A549 (cell line): ENCODE measurements around the gene ITCH.

Experiments used
- CHD2 ChIP-seq: fragments of 150-350 bp; IDR thresholded peaks from 2 replicates; pipeline ENCODE4 v1.6.1; 2014; ENCODE audit warnings: low read length; ENCODE audit not compliant: partially characterized antibody
- CTCF ChIP-seq: fragments of >200 bp; sonication (Bioruptor Twin); formaldehyde crosslinking; IDR thresholded peaks from 3 replicates; pipeline ENCODE4 v1.5.1; 2016
- MAX ChIP-seq: IDR thresholded peaks from 2 replicates; pipeline ENCODE4 v1.6.1; 2012
- MAZ ChIP-seq: fragments of 150-350 bp; IDR thresholded peaks from 2 replicates; pipeline ENCODE4 v1.6.1; 2014; ENCODE audit warnings: antibody characterized with exemption, low read depth, low read length, borderline replicate concordance
- POLR2A ChIP-seq: IDR thresholded peaks from 2 replicates; pipeline ENCODE4 v1.6.1; 2012; ENCODE audit warnings: mild to moderate bottlenecking, low read length
- RAD21 ChIP-seq, 2 experiments: fragments of >200 bp in 1 of 2; sonication (Bioruptor Twin) in 1 of 2; formaldehyde crosslinking in 1 of 2; IDR thresholded peaks in 1 of 2; conservative IDR thresholded peaks in 1 of 2; 2 replicates in 1 of 2; 3 replicates in 1 of 2; pipeline ENCODE4 v1.6.1; 2012 to 2018; ENCODE audit warnings: inconsistent platforms in 1 of 2
- RCOR1 ChIP-seq: fragments of 150-350 bp; IDR thresholded peaks from 2 replicates; pipeline ENCODE4 v1.6.1; 2014; ENCODE audit warnings: antibody characterized with exemption, low read length, low read depth
- ZSCAN20 ChIP-seq: fragments of 250-450 bp; sonication (Bioruptor Pico); IDR thresholded peaks from 2 replicates; pipeline ENCODE4 v1.8.0; 2022; ENCODE audit warnings: mild to moderate bottlenecking, moderate library complexity
- TF ChIP-seq, protein P1 (sequence below): fragments of >200 bp; sonication (Bioruptor Twin); formaldehyde crosslinking; IDR thresholded peaks from 3 replicates; pipeline ENCODE4 v1.6.1; 2016
- TF ChIP-seq, protein P2 (sequence below): fragments of 450-650 bp; IDR thresholded peaks from 2 replicates; pipeline ENCODE4 v1.6.1; 2014; ENCODE audit warnings: antibody characterized with exemption

- TF ChIP-seq CHD2 (no peak), CTCF (no peak), POLR2A (no peak), MAX (no peak), RCOR1 (no peak), ZSCAN20 (no peak), MAZ (no peak), RAD21 (conservative IDR thresholded peaks at IDR 0.05 in 1 of 2, IDR thresholded peaks at IDR 0.05 in 1 of 2) (no peak)
- TF ChIP-seq, protein P1, sequence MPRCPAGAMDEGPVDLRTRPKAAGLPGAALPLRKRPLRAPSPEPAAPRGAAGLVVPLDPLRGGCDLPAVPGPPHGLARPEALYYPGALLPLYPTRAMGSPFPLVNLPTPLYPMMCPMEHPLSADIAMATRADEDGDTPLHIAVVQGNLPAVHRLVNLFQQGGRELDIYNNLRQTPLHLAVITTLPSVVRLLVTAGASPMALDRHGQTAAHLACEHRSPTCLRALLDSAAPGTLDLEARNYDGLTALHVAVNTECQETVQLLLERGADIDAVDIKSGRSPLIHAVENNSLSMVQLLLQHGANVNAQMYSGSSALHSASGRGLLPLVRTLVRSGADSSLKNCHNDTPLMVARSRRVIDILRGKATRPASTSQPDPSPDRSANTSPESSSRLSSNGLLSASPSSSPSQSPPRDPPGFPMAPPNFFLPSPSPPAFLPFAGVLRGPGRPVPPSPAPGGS = no peak
- TF ChIP-seq, protein P2, sequence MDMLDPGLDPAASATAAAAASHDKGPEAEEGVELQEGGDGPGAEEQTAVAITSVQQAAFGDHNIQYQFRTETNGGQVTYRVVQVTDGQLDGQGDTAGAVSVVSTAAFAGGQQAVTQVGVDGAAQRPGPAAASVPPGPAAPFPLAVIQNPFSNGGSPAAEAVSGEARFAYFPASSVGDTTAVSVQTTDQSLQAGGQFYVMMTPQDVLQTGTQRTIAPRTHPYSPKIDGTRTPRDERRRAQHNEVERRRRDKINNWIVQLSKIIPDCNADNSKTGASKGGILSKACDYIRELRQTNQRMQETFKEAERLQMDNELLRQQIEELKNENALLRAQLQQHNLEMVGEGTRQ = no peak
Measured at GRCh38 chr20:34560141-34560523, 197.1 kb downstream of the ITCH start.
